Caki2 (cell line): ENCODE results near the gene DIPK1C. TPM values are rescaled to one million over a fixed set of nuclear protein-coding genes. Genes with fewer than 3 reads are reported as not detected.

ENCODE experiments used
- DNase-seq: peaks from one replicate; pipeline ENCODE4 v3.0.0-alpha.2; 2015; ENCODE audit warnings: low read depth
- in situ Hi-C: cut with HindIII; loops from 2 replicates; pipeline ENCODE4 v1.10.0; 2016; ENCODE audit warnings: low sequenced_read_pairs, low pct_unique_long_range_greater_than_20kb, mixed read lengths
- total RNA-seq: library from RNA; depleted of rRNA; stranded (reverse); fragments of >200 nt; shearing (Covaris generic); gene quantifications from 2 replicates; pipeline ENCODE4 v1.2.3, GENCODE V29; 2014; ENCODE audit warnings: low replicate concordance; rRNA removed

DIPK1C gene
- total RNA-seq, 1 experiment from 2014 or later: not detected

- no peak for DNase-seq
- in situ Hi-C loops: no loop called here
Observed at GRCh38 chr18:74402806-74403433, 54.2 kb downstream of the DIPK1C start.

- DNase-seq: no peak
- in situ Hi-C loops: no loop called here
Observed at GRCh38 chr18:74400813-74401212, 56.3 kb downstream of the DIPK1C start.

- in situ Hi-C loops: no loop called here
- no peak for DNase-seq
Observed at GRCh38 chr18:74399091-74399887, 57.8 kb downstream of the DIPK1C start.

- in situ Hi-C loops: no loop called here
- no peak for DNase-seq
Observed at GRCh38 chr18:74397572-74397971, 59.5 kb downstream of the DIPK1C start.

GRCh38 chr18:74396171-74397169 is 60.6 kb downstream of the DIPK1C start:
- no peak for DNase-seq
- in situ Hi-C loops: no loop called here

GRCh38 chr18:74395648-74396154 is 61.4 kb downstream of the DIPK1C start:
- DNase-seq: no peak
- in situ Hi-C loops: no loop called here

- no peak for DNase-seq
- in situ Hi-C loops: no loop called here
Observed at GRCh38 chr18:74395006-74395405, 62.1 kb downstream of the DIPK1C start.

- in situ Hi-C loops: no loop called here
- DNase-seq: no peak
Observed at GRCh38 chr18:74392323-74392722, 64.8 kb downstream of the DIPK1C start.

GRCh38 chr18:74390900-74391299 is 66.2 kb downstream of the DIPK1C start:
- in situ Hi-C loops: no loop called here
- no peak for DNase-seq

- no peak for DNase-seq
- in situ Hi-C loops: no loop called here
Observed at GRCh38 chr18:74389991-74390390, 67.1 kb downstream of the DIPK1C start.

- in situ Hi-C loops: no loop called here
- no peak for DNase-seq
Observed at GRCh38 chr18:74389171-74389927, 67.8 kb downstream of the DIPK1C start.

GRCh38 chr18:74388227-74388626 is 68.9 kb downstream of the DIPK1C start:
- in situ Hi-C loops: no loop called here
- no peak for DNase-seq

- in situ Hi-C loops: no loop called here
- no peak for DNase-seq
Observed at GRCh38 chr18:74387383-74387782, 69.7 kb downstream of the DIPK1C start.

Other genes starting within 250 kb of the DIPK1C start
- gene CYB5A, start 165.3 kb downstream of the DIPK1C start, total RNA-seq: 25.3 and 37.5 TPM in 2 replicates
- gene C18orf63, start 141.5 kb downstream of the DIPK1C start, total RNA-seq: not detected in 2 replicates
- 86.5 and 107 TPM in 2 replicates for gene CNDP2, start 39.1 kb upstream of the DIPK1C start, total RNA-seq
- not detected in 2 replicates for gene CNDP1, start 77.2 kb upstream of the DIPK1C start, total RNA-seq
- gene ZNF407, start 140.6 kb upstream of the DIPK1C start, total RNA-seq: 1.0 and 1.3 TPM in 2 replicates